ENCODE measurements around the gene PROSER2.

The PROSER2 gene

GRCh38 chr10:11865561-11865960 is 42.4 kb downstream of the PROSER2 start:
- DNase-seq, result no peak
- Histone ChIP-seq H3K36me3 (replicated peaks; ENCODE audit: insufficient read depth, low read length) (no peaks in the 10 kb centered on the region), H3K27ac (ENCODE audit: low read length) (no peak overlapping the region)

DNA sequence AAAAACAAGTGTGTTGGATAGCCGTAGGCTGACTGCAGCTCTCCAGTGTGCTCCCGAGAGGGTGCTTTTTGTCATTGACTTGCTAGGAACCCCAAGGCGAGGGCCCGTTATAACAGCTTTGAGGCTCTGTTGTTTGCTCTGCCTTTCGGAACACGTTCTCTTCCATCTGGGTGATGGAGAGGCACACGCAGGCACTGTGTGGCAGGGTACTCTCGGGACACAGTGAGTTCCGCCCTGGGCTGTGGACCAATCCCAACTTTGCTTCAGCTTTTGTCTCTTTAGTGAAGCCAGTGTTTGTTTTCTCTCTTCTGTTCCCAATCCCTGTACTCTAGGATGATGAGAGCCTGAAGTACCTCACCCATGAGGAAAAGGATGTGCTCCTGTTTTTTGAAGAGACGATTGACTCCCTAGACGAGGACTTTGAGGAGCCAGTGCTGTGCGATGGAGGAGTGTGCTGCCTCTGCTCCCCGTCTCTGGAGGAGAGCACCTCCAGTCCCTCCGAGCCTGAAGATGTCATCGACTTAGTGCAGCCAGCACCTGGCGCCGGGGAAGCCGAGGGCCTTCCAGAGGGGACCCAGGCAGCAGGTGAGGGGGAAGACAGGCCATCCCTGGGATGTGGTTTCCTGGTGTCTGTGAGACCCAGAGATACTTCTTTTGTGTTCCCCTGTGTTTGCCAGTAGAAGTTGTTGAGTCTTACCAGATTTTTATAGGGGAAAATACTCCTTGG is 43.2 kb downstream of the PROSER2 start:
- Histone ChIP-seq H3K4me1 (ENCODE audit: low read length) (peaks cover 17% of the 10 kb centered on the region), H4K20me1 (ENCODE audit: insufficient read depth, low read length) (no peaks in the 10 kb centered on the region), H3K36me3 (replicated peaks; ENCODE audit: insufficient read depth, low read length) (no peaks in the 10 kb centered on the region), H3K27ac (ENCODE audit: low read length) (no peak overlapping the region), H3K4me3 (ENCODE audit: low read length) (no peak overlapping the region), H3K27me3 (replicated peaks; ENCODE audit: insufficient read depth, low read length) (peaks cover 43% of the 10 kb centered on the region), H2AFZ (ENCODE audit: low read length) (no peak overlapping the region), H3K9ac (ENCODE audit: low read length) (no peak overlapping the region), H3K79me2 (ENCODE audit: low read length) (no peaks in the 10 kb centered on the region), H3K4me2 (ENCODE audit: low read depth, low read length) (no peak overlapping the region), H3K9me2 (replicated peaks; ENCODE audit: insufficient read depth, low read length) (no peaks in the 10 kb centered on the region), H3F3A (ENCODE audit: insufficient read depth, low read length) (peaks cover 15% of the 10 kb centered on the region), H3K9me3 (replicated peaks; ENCODE audit: insufficient read depth, low read length) (no peaks in the 10 kb centered on the region)
- TF ChIP-seq CTCF (IDR thresholded peaks at IDR 0.05; ENCODE audit: low read length) (no peak), EZH2 (optimal IDR thresholded peaks at IDR 0.05; ENCODE audit: low read depth, low read length) (no peak), EZH2phosphoT487 (IDR thresholded peaks at IDR 0.05; ENCODE audit: low read length) (no peak)
- no peak for DNase-seq

More at GRCh38 chr10:11865561-11865960, 42.4 kb downstream of the PROSER2 start:
- Histone ChIP-seq H3K4me1 (ENCODE audit: low read length) (peaks cover 17% of the 10 kb centered on the region), H3K27me3 (replicated peaks; ENCODE audit: insufficient read depth, low read length) (peaks cover 47% of the 10 kb centered on the region), H3K4me3 (ENCODE audit: low read length) (no peak overlapping the region), H3K79me2 (ENCODE audit: low read length) (no peaks in the 10 kb centered on the region), H3K9me3 (replicated peaks; ENCODE audit: insufficient read depth, low read length) (no peaks in the 10 kb centered on the region), H4K20me1 (ENCODE audit: insufficient read depth, low read length) (no peaks in the 10 kb centered on the region), H3K4me2 (ENCODE audit: low read depth, low read length) (no peak overlapping the region), H2AFZ (ENCODE audit: low read length) (no peak overlapping the region), H3K9ac (ENCODE audit: low read length) (no peak overlapping the region), H3K9me2 (replicated peaks; ENCODE audit: insufficient read depth, low read length) (no peaks in the 10 kb centered on the region), H3F3A (ENCODE audit: insufficient read depth, low read length) (peaks cover 15% of the 10 kb centered on the region)
- no peak for TF ChIP-seq EZH2 (optimal IDR thresholded peaks at IDR 0.05; ENCODE audit: low read depth, low read length)
- TF ChIP-seq EZH2phosphoT487 (IDR thresholded peaks at IDR 0.05; ENCODE audit: low read length), result no peak
- TF ChIP-seq CTCF (IDR thresholded peaks at IDR 0.05; ENCODE audit: low read length), result no peak

DNA sequence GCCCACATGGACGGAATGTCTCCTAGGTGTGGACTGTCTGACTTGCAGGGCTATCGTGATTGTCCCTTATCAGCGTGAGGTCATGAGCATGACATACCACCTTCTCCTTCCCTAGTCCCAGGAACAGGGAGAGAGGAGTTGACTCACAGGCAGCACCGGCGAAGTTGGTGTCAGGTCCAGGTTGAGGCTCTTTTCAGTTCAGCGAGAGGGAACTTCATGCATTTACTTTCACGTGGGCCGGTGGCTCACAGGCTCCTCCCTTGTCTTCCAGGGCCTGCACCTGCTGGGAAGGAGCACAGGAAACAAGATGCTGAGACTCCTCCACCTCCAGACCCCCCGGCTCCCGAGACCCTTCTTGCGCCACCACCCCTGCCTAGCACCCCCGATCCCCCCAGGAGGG is 46.1 kb downstream of the PROSER2 start:
- H3K4me3 ChIP-seq (ENCODE audit: low read length), result no peak overlapping the region
- peaks cover 2% of the 10 kb centered on the region for H3K4me1 ChIP-seq (ENCODE audit: low read length)
- H3K4me2 ChIP-seq (ENCODE audit: low read depth, low read length), result no peak overlapping the region
- H3K27ac ChIP-seq (ENCODE audit: low read length), result no peak overlapping the region
- no peaks in the 10 kb centered on the region for H3K79me2 ChIP-seq (ENCODE audit: low read length)
- TF ChIP-seq EZH2phosphoT487 (IDR thresholded peaks at IDR 0.05; ENCODE audit: low read length), result no peak
- no peak for TF ChIP-seq EZH2 (optimal IDR thresholded peaks at IDR 0.05; ENCODE audit: low read depth, low read length)
- TF ChIP-seq CTCF (IDR thresholded peaks at IDR 0.05; ENCODE audit: low read length), result no peak
- no peaks in the 10 kb centered on the region for H4K20me1 ChIP-seq (ENCODE audit: insufficient read depth, low read length)
- H2AFZ ChIP-seq (ENCODE audit: low read length), result no peak overlapping the region
- no peak for DNase-seq
- peaks cover 26% of the 10 kb centered on the region for H3K27me3 ChIP-seq (replicated peaks; ENCODE audit: insufficient read depth, low read length)
- no peaks in the 10 kb centered on the region for H3K9me3 ChIP-seq (replicated peaks; ENCODE audit: insufficient read depth, low read length)
- H3K36me3 ChIP-seq (replicated peaks; ENCODE audit: insufficient read depth, low read length), result no peaks in the 10 kb centered on the region
- H3K9me2 ChIP-seq (replicated peaks; ENCODE audit: insufficient read depth, low read length), result no peaks in the 10 kb centered on the region
- H3F3A ChIP-seq (ENCODE audit: insufficient read depth, low read length), result no peaks in the 10 kb centered on the region
- H3K9ac ChIP-seq (ENCODE audit: low read length), result no peak overlapping the region

All from MM.1S (cell line).